IMR-90 (cell line): ENCODE results near the gene TBC1D32.
"Not testable (repeated sequence)": the region's sequence is repeated elsewhere in the genome, so short reads cannot be mapped to it uniquely, and the experiment has no call there.

Experiments
- BHLHE40 ChIP-seq: fragments of 150-350 bp; IDR thresholded peaks from 2 replicates; pipeline ENCODE4 v1.6.1; 2016; ENCODE audit warnings: mild to moderate bottlenecking, low read depth, low read length
- CEBPB ChIP-seq: IDR thresholded peaks from 2 replicates; pipeline ENCODE4 v1.6.1; 2012; ENCODE audit warnings: low read depth, low read length, improper control_type of control experiment
- CHD1 ChIP-seq: IDR thresholded peaks from 2 replicates; pipeline ENCODE4 v1.6.1; 2012; ENCODE audit warnings: low read depth, low read length, improper control_type of control experiment
- CTCF ChIP-seq: conservative IDR thresholded peaks from 2 replicates; pipeline ENCODE4 v1.5.1; 2012; ENCODE audit warnings: mild to moderate bottlenecking, low read depth, low read length, improper control_type of control experiment
- MAFK ChIP-seq: IDR thresholded peaks from 2 replicates; pipeline ENCODE4 v1.6.1; 2012; ENCODE audit warnings: low read depth, low read length, improper control_type of control experiment
- POLR2A ChIP-seq: IDR thresholded peaks from 2 replicates; pipeline ENCODE4 v1.6.1; 2012; ENCODE audit warnings: mild to moderate bottlenecking, low read depth, low read length
- RAD21 ChIP-seq: IDR thresholded peaks from 2 replicates; pipeline ENCODE4 v1.6.1; 2012; ENCODE audit warnings: low read length, improper control_type of control experiment
- RCOR1 ChIP-seq: IDR thresholded peaks from 2 replicates; pipeline ENCODE4 v1.6.1; 2012; ENCODE audit warnings: mild to moderate bottlenecking, low read length, improper control_type of control experiment; ENCODE audit not compliant: insufficient replicate concordance

GRCh38 chr6:121068749-121069148 lies 265.5 kb downstream of the TBC1D32 start:
- TF ChIP-seq POLR2A, CTCF, CEBPB, CHD1, BHLHE40, RCOR1, MAFK, RAD21: not testable (repeated sequence)
